AG08395 (cell line): ENCODE data around the gene SRGAP3.

Experiments
- DNase-seq: peaks from one replicate; pipeline ENCODE4 v3.0.0; 2012; ENCODE audit warnings: mixed read lengths, low spot score

The SRGAP3 gene

GRCh38 chr3:9253327-9253726, 3.9 kb upstream of the SRGAP3 start:
- peak; percentile 35 for DNase-seq

DNA sequence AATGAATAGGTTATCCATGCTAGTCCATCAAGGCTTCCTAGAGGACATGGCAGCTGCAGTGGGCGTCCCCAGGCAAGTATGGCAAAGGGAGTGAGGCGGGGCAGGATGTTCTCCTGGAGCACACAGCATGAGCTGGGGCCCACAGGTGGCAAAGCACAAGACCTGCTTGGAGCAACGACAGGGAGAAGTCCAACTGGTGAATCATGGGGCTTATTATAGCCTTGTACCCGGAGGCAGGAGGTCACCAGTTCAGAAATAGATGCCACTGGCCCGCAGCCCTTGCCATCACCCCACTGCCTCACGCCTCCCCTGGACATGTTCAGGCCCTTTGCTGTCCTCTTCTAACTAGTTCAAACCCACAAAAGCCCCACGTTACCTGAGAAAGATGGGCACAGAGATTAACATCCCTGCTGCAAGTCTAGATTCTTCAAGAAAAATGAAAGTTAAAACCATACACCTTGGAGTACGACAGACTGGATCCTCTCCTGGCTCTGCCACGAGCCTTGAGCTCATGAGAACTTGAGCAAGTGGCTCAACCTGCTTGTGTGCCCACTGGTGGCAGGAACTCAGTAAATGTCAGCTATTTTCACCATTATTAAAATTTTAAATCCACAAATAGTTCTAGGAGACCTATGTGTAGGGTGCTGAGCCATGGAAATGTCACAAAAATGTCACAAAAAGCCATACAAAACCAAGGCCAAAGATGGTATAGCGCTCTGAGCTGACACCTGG, 1.8 kb upstream of the SRGAP3 start:
- DNase-seq: no peak

- DNase-seq: no peak
These were observed 790 bp upstream of the SRGAP3 start for GRCh38 chr3:9250236-9250635.

GRCh38 chr3:9248522-9249271, 749 bp downstream of the SRGAP3 start:
- no peak for DNase-seq

- DNase-seq: no peak
These were observed 1.4 kb downstream of the SRGAP3 start for GRCh38 chr3:9247941-9248521.

DNA sequence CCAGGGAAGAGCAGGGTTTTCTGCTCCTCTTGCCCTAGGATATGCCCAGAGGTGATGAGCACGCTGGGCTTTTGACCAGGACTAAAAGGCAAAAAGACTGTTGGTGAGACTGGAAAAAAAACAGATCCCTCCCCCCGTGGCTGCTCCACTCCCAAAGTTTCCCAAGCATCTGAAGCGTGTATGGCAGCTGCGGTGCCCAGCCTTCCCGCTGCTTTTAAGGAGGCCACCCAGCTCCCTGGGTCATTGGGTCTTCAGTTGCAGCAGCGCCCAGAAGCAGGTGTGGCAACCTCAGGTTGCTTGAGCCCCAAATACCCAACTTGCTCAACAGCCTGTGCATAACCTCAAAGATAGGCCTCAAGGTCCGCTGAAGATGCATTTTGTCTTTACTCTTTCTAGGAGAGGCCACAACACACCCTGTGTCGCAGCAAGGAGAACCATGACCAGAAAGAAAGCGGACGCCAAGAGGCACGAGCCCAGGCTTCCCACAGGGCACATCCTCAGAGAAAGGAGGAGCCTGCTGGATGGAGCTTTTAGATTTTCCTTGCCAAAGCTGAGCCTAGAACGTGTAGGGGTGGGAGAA, 2.0 kb downstream of the SRGAP3 start:
- no peak for DNase-seq

GRCh38 chr3:9246189-9246588, 3.3 kb downstream of the SRGAP3 start:
- DNase-seq: no peak

DNA sequence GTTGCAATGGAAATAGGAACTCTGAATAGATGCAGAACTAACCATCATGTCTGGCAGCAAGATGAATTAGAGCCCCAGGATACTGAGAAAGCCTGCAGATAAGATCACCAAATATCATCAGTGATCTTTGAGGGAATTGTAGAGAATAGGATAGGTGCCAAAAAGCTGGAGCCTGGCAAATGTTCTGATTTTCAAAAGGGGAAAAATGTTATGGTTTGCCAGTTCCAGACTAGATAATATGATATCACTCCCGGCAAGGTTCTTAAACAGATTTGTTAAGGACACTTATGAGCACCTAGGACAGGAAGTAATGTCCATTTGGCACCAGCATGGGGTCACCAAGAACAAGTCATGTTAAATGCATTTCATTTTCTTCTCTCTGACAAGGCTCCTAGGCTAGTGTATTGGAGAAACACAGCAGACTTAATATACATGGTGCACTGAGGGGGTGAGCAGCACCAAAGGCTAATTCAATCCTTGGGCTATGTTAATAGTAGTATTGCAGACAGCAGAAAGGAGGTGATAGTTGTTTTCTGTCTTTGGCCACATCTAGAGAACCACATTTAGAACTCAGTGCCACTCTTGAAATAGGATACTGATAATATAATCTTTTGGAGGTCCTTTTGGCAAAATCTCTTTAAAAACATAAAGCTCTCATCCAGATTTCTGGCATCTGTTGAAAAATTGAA, 4.8 kb downstream of the SRGAP3 start:
- no peak for DNase-seq

DNA sequence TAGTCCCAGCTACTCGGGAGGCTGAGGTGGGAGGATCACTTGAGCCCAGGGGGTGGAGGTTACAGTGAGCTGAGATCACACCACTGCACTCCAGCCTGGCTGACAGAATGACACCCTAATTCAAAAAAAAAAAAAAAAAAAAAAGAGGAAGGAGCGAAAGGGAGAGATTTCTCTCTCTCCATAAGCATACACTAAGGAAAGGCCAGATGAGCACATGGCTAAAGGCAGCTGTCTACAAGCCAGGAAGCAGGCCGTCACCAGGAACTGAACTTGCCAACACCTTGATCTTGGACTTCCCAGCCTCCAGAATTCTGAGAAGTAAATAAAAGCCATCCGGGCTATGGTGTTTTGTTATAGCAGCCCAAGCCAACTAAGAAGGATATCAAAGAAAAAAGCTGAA, 7.5 kb downstream of the SRGAP3 start:
- no peak for DNase-seq

- no peak for DNase-seq
These were observed 9.8 kb downstream of the SRGAP3 start for GRCh38 chr3:9239680-9240079.

DNA sequence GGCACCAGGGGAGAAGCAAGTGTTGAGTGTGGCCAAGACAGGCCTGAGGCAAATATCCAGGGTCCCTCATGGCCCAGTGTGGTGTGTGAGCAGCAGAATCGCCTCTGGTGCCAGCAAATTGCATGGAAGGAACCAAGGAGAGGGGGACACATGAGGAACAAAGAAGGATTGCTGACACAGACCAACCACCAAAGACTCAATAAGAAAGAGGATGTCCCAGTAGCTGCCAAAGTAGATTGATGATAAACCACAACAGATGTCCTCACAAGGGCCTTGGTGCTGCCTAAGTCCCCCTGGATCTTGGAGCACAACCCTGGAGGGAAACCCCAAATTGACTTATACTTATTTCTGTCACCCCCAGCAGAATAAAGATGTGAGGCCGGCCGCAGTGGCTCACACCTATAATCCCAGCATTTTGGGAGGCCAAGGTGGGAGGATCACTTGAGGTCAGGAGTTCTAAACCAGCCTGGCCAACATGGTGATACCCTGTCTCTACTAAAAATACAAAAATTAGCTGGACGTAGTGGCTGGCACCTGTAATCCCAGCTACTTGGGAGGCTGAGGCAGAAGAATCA, 10.6 kb downstream of the SRGAP3 start:
- DNase-seq: no peak

DNA sequence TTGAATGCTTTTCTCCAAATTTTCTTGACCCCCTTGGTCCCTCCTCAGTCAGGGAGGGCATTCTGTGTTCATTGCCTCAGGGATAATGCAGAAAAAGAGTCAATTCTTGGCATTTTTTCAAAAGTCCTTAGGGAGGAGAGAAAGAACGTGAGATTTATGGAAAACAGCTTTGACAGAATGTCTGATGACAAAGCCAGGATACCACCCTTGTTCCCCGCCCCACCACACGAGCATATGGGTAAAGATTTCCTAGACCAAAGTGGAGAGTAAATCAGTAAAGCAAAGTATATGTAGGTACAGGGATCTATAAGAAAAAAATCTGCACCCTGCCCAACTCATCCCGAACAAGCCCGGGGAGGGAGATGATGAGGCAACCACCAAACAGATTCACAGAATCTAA, 11.2 kb downstream of the SRGAP3 start:
- DNase-seq: no peak

GRCh38 chr3:9233814-9234600, 15.4 kb downstream of the SRGAP3 start:
- no peak for DNase-seq

GRCh38 chr3:9233101-9233500, 16.3 kb downstream of the SRGAP3 start:
- no peak for DNase-seq

DNA sequence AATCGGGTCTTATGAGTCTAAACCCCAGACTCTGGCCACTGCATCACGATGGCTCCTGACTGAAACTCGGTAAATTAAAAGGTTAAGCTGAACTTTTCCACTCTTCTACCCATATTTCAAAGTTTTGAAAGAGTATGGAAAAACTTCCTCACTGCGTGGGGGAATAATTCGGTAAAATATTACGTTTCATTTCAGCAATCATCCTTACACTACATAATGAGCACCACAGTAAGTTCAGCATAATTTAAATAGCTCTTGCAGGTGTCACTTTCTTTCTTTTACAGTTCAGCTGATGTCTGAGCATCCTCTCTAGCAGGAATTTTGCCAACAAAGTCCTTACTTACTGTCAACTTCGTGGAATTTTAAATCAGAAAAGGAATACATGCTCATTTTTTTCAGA, 17.5 kb downstream of the SRGAP3 start:
- DNase-seq: no peak

- DNase-seq: no peak
These were observed 18.0 kb downstream of the SRGAP3 start for GRCh38 chr3:9231471-9231870.

GRCh38 chr3:9231006-9231405, 18.4 kb downstream of the SRGAP3 start:
- no peak for DNase-seq

GRCh38 chr3:9230596-9230995, 18.9 kb downstream of the SRGAP3 start:
- DNase-seq: no peak

DNA sequence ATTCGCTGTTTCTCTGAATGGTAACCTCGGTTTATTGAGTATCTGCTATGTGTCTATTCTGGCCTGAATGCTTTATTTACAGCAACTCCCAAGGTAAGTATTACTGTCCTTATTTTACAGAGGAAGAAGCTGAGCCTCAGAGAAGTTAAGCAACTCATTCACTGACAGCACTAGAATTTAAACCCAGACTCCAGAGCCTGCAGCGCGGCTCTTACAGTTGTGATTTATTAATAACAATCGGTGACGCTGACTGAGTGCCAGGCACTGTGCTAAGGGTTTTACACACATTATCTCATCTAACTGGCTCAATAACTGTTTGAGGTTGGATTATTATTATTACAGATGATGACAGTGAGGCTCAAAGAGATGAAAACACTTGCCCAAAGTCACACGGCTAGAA, 19.6 kb downstream of the SRGAP3 start:
- DNase-seq: no peak

GRCh38 chr3:9229325-9229724, 20.1 kb downstream of the SRGAP3 start:
- no peak for DNase-seq

DNA sequence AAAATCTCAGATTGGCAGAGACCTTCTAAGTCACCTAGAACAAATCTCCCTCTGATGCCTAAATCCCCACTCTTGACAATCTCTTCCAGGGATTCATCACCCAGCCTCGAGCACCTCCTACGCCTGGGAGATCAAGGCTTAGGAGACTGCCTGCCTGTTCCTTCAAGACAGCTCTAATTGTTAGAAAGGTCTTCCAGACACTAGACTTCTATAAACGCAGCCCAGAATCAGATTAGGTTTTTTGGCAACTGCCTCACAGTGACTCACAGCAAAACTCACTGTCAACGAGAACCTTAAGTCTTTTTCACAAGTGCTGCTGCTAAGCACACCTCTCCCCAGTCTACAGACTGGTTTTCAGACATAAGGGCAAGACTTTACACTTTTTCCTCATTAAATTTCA, 23.1 kb downstream of the SRGAP3 start:
- DNase-seq: peak; percentile 68
